Neural cell (in vitro differentiated cells): ENCODE measurements around the gene FLACC1. TPM values are rescaled to one million over a fixed set of nuclear protein-coding genes. Genes with fewer than 3 reads are reported as not detected.

ENCODE experiments used
- H2AFZ ChIP-seq: fragments of 200-600, 300-800 bp; sonication (generic), shearing (Covaris generic); 2 replicates; pipeline ENCODE4 v1.6.0; 2014; ENCODE audit warnings: low read depth, mild to moderate bottlenecking, antibody characterized with exemption, low read length, moderate library complexity
- H3F3A ChIP-seq: fragments of 200-600 bp; shearing (Covaris generic); 2 replicates; pipeline ENCODE4 v1.6.1; 2016; ENCODE audit warnings: mild to moderate bottlenecking, moderate library complexity, mixed read lengths, antibody characterized with exemption, low read length; ENCODE audit not compliant: insufficient read depth, poor library complexity, severe bottlenecking
- H3K27ac ChIP-seq: fragments of 200-600, 300-800 bp; sonication (generic), shearing (Covaris generic); 2 replicates; pipeline ENCODE4 v1.5.1; 2014; ENCODE audit warnings: mild to moderate bottlenecking, low read length, moderate library complexity
- H3K27me3 ChIP-seq: fragments of 300-800, 200-600 bp; sonication (generic), shearing (Covaris generic); 2 replicates; pipeline ENCODE4 v1.6.0; 2014; ENCODE audit warnings: mild to moderate bottlenecking, low read depth, low read length, moderate library complexity; ENCODE audit not compliant: insufficient read depth
- H3K36me3 ChIP-seq: fragments of 300-800, 200-600 bp; sonication (generic), shearing (Covaris generic); 2 replicates; pipeline ENCODE4 v1.5.1; 2014; ENCODE audit warnings: mild to moderate bottlenecking, antibody characterized with exemption, low read length, moderate library complexity; ENCODE audit not compliant: insufficient read depth
- H3K4me2 ChIP-seq: fragments of 300-800, 200-600 bp; sonication (generic), shearing (Covaris generic); 2 replicates; pipeline ENCODE4 v1.6.0; 2014; ENCODE audit warnings: mild to moderate bottlenecking, low read length
- H3K4me3 ChIP-seq: fragments of 300-800, 200-600 bp; sonication (generic), shearing (Covaris generic); 2 replicates; pipeline ENCODE4 v1.5.1; 2014; ENCODE audit warnings: mild to moderate bottlenecking, low read length, moderate library complexity
- H3K79me2 ChIP-seq: fragments of 200-600 bp; shearing (Covaris generic); replicated peaks from 2 replicates; pipeline ENCODE4 v1.6.0; 2014; ENCODE audit warnings: mild to moderate bottlenecking, low read length, moderate library complexity; ENCODE audit not compliant: insufficient read depth
- H3K9ac ChIP-seq: fragments of 300-800, 200-600 bp; sonication (generic), shearing (Covaris generic); 2 replicates; pipeline ENCODE4 v1.6.1; 2016; ENCODE audit warnings: mild to moderate bottlenecking, low read length, mixed read lengths
- H3K9me2 ChIP-seq: fragments of 200-600 bp; shearing (Covaris generic); 2 replicates; pipeline ENCODE4 v1.6.1; 2016; ENCODE audit warnings: mild to moderate bottlenecking, low read length, mixed read lengths; ENCODE audit not compliant: insufficient read depth
- H3K9me3 ChIP-seq: fragments of 200-600, 300-800 bp; sonication (generic), shearing (Covaris generic); 2 replicates; pipeline ENCODE4 v1.6.1; 2016; ENCODE audit warnings: mild to moderate bottlenecking, mixed run types, low read length, moderate library complexity, mixed read lengths
- H4K20me1 ChIP-seq: fragments of 200-600 bp; shearing (Covaris generic); 2 replicates; pipeline ENCODE4 v1.6.1; 2016; ENCODE audit warnings: mild to moderate bottlenecking, mixed run types; ENCODE audit not compliant: insufficient read depth
- EP300 ChIP-seq: fragments of 450-650 bp; conservative IDR thresholded peaks from 2 replicates; pipeline ENCODE4 v1.6.1; 2014; ENCODE audit warnings: antibody characterized with exemption, mild to moderate bottlenecking, moderate library complexity; ENCODE audit not compliant: poor library complexity, severe bottlenecking
- EZH2 ChIP-seq: fragments of 200-600, 300-800 bp; shearing (Covaris generic), sonication (generic); IDR thresholded peaks from 2 replicates; pipeline ENCODE4 v1.6.1; 2014; ENCODE audit warnings: antibody characterized with exemption, low read length, borderline replicate concordance, mild to moderate bottlenecking; ENCODE audit not compliant: insufficient read depth, poor library complexity, severe bottlenecking
- MXI1 ChIP-seq: fragments of 450-650 bp; conservative IDR thresholded peaks from 2 replicates; pipeline ENCODE4 v1.6.1; 2014; ENCODE audit warnings: antibody characterized with exemption, mild to moderate bottlenecking; ENCODE audit not compliant: poor library complexity, severe bottlenecking
- POLR2AphosphoS5 ChIP-seq: IDR thresholded peaks from 2 replicates; pipeline ENCODE4 v1.6.1; 2012
- RAD21 ChIP-seq: fragments of 450-650 bp; conservative IDR thresholded peaks from 2 replicates; pipeline ENCODE4 v1.6.1; 2014; ENCODE audit warnings: antibody characterized with exemption, mild to moderate bottlenecking, moderate library complexity
- SMC3 ChIP-seq: fragments of 450-650 bp; conservative IDR thresholded peaks from 2 replicates; pipeline ENCODE4 v1.6.1; 2014; ENCODE audit warnings: antibody characterized with exemption, mild to moderate bottlenecking, moderate library complexity; ENCODE audit not compliant: poor library complexity
- TAF1 ChIP-seq: IDR thresholded peaks from 2 replicates; pipeline ENCODE4 v1.6.1; 2012; ENCODE audit warnings: low read depth
- polyA plus RNA-seq: library from polyadenylated mRNA; depleted of rRNA; stranded (reverse); fragments of >200 nt; gene quantifications from 2 replicates; pipeline ENCODE4 v1.2.3, GENCODE V29; 2014
- TF ChIP-seq, protein P1 (sequence below): fragments of 450-650 bp; IDR thresholded peaks from 2 replicates; pipeline ENCODE4 v1.5.1; 2014; ENCODE audit warnings: antibody characterized with exemption, mild to moderate bottlenecking, moderate library complexity; ENCODE audit not compliant: poor library complexity, severe bottlenecking
- TF ChIP-seq, protein P2 (sequence below): IDR thresholded peaks from 2 replicates; pipeline ENCODE4 v1.6.1; 2012; ENCODE audit warnings: borderline replicate concordance

Gene FLACC1
- polyA plus RNA-seq, 1 donor from 2014 or later, result 1.8 TPM

DNA sequence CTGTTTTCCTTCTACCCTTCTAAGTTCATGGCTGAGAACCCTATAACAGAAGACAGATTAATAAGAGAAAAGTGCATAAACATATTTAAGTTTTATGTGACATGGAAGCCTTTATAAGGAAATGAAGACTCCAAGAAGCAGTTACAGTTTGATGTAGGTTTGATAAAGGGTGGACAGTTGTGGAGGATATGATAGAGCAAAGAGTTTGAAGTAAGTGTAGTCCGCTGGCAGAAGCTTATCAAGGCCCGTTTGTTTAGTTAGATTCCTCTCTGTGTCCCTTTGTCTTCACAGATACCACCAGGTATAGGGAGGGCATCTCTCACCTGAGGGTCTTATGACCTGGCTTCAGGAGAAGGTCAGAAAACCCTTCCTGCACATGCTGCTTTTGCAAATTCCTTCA, 107.3 kb downstream of the FLACC1 start:
- no peak for TF ChIP-seq TAF1
- TF ChIP-seq EP300, result no peak
- TF ChIP-seq SMC3, result no peak
- TF ChIP-seq, protein P1, sequence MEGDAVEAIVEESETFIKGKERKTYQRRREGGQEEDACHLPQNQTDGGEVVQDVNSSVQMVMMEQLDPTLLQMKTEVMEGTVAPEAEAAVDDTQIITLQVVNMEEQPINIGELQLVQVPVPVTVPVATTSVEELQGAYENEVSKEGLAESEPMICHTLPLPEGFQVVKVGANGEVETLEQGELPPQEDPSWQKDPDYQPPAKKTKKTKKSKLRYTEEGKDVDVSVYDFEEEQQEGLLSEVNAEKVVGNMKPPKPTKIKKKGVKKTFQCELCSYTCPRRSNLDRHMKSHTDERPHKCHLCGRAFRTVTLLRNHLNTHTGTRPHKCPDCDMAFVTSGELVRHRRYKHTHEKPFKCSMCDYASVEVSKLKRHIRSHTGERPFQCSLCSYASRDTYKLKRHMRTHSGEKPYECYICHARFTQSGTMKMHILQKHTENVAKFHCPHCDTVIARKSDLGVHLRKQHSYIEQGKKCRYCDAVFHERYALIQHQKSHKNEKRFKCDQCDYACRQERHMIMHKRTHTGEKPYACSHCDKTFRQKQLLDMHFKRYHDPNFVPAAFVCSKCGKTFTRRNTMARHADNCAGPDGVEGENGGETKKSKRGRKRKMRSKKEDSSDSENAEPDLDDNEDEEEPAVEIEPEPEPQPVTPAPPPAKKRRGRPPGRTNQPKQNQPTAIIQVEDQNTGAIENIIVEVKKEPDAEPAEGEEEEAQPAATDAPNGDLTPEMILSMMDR, result no peak
- no peak for TF ChIP-seq POLR2AphosphoS5
- TF ChIP-seq MXI1, result no peak
- TF ChIP-seq RAD21, result no peak
- TF ChIP-seq, protein P2, sequence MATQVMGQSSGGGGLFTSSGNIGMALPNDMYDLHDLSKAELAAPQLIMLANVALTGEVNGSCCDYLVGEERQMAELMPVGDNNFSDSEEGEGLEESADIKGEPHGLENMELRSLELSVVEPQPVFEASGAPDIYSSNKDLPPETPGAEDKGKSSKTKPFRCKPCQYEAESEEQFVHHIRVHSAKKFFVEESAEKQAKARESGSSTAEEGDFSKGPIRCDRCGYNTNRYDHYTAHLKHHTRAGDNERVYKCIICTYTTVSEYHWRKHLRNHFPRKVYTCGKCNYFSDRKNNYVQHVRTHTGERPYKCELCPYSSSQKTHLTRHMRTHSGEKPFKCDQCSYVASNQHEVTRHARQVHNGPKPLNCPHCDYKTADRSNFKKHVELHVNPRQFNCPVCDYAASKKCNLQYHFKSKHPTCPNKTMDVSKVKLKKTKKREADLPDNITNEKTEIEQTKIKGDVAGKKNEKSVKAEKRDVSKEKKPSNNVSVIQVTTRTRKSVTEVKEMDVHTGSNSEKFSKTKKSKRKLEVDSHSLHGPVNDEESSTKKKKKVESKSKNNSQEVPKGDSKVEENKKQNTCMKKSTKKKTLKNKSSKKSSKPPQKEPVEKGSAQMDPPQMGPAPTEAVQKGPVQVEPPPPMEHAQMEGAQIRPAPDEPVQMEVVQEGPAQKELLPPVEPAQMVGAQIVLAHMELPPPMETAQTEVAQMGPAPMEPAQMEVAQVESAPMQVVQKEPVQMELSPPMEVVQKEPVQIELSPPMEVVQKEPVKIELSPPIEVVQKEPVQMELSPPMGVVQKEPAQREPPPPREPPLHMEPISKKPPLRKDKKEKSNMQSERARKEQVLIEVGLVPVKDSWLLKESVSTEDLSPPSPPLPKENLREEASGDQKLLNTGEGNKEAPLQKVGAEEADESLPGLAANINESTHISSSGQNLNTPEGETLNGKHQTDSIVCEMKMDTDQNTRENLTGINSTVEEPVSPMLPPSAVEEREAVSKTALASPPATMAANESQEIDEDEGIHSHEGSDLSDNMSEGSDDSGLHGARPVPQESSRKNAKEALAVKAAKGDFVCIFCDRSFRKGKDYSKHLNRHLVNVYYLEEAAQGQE, result no peak
- no peak for TF ChIP-seq EZH2
- Histone ChIP-seq H3K9me3 (no peaks in the 10 kb centered on the region), H4K20me1 (no peaks in the 10 kb centered on the region)

GRCh38 chr2:201248288-201248844, 108.8 kb downstream of the FLACC1 start:
- Histone ChIP-seq H3K27ac (no peak overlapping the region), H4K20me1 (no peaks in the 10 kb centered on the region), H3K4me3 (no peak overlapping the region), H3K9ac (no peak overlapping the region), H3F3A (no peaks in the 10 kb centered on the region), H3K36me3 (no peaks in the 10 kb centered on the region), H3K79me2 (no peaks in the 10 kb centered on the region), H3K9me3 (no peaks in the 10 kb centered on the region), H3K27me3 (no peaks in the 10 kb centered on the region), H2AFZ (no peak overlapping the region), H3K9me2 (no peaks in the 10 kb centered on the region), H3K4me2 (no peak overlapping the region)
- TF ChIP-seq, protein P1, result no peak
- TF ChIP-seq, protein P2, result no peak
- no peak for TF ChIP-seq POLR2AphosphoS5
- TF ChIP-seq EZH2, result no peak
- no peak for TF ChIP-seq TAF1
- TF ChIP-seq RAD21, result no peak
- TF ChIP-seq EP300, result no peak
- no peak for TF ChIP-seq MXI1
- TF ChIP-seq SMC3, result no peak

More for the DNA sequence above, 107.3 kb downstream of the FLACC1 start:
- H3K4me2 ChIP-seq, result no peak overlapping the region
- no peaks in the 10 kb centered on the region for H3K36me3 ChIP-seq
- H3F3A ChIP-seq, result no peaks in the 10 kb centered on the region
- H3K79me2 ChIP-seq, result no peaks in the 10 kb centered on the region
- no peak overlapping the region for H3K27ac ChIP-seq
- no peaks in the 10 kb centered on the region for H3K27me3 ChIP-seq
- H3K9ac ChIP-seq, result no peak overlapping the region
- H2AFZ ChIP-seq, result no peak overlapping the region
- H3K4me3 ChIP-seq, result no peak overlapping the region
- no peaks in the 10 kb centered on the region for H3K9me2 ChIP-seq
